Inflammatory macrophage (primary cell): ENCODE data around the gene KNDC1.
"Not testable (repeated sequence)": the region's sequence is repeated elsewhere in the genome, so short reads cannot be mapped to it uniquely, and the experiment has no call there.

ENCODE experiments used
- DNase-seq, 2 donors: peaks; one replicate each; pipeline ENCODE4 v3.0.0-alpha.2; 2020 to 2022

The KNDC1 gene

GRCh38 chr10:133161486-133162109, 1.6 kb downstream of the KNDC1 start:
- no peak for DNase-seq

- DNase-seq: no peak
Observed at GRCh38 chr10:133162178-133162909, 2.3 kb downstream of the KNDC1 start.

- DNase-seq: no peak
Observed at GRCh38 chr10:133162910-133163856, 3.2 kb downstream of the KNDC1 start.

GRCh38 chr10:133163889-133164815, 4.1 kb downstream of the KNDC1 start:
- DNase-seq: no peak

GRCh38 chr10:133164816-133165555, 5.0 kb downstream of the KNDC1 start:
- DNase-seq: no peak

- DNase-seq: no peak
Observed at GRCh38 chr10:133165556-133166503, 5.8 kb downstream of the KNDC1 start.

GRCh38 chr10:133166504-133166827, 6.4 kb downstream of the KNDC1 start:
- DNase-seq: no peak

- DNase-seq: no peak
Observed at GRCh38 chr10:133166828-133167692, 7.0 kb downstream of the KNDC1 start.

- no peak for DNase-seq
Observed at GRCh38 chr10:133167693-133168616, 7.9 kb downstream of the KNDC1 start.

GRCh38 chr10:133168617-133169031, 8.6 kb downstream of the KNDC1 start:
- DNase-seq: no peak

- no peak for DNase-seq
Observed at GRCh38 chr10:133169173-133169947, 9.3 kb downstream of the KNDC1 start.

- no peak for DNase-seq
Observed at GRCh38 chr10:133170092-133170491, 10.1 kb downstream of the KNDC1 start.

- peak; percentile 46 to 47 for DNase-seq
Observed at GRCh38 chr10:133173860-133174640, 14.0 kb downstream of the KNDC1 start.

GRCh38 chr10:133174689-133175263, 14.8 kb downstream of the KNDC1 start:
- no peak for DNase-seq

GRCh38 chr10:133175624-133176023, 15.6 kb downstream of the KNDC1 start:
- not testable (repeated sequence) for DNase-seq

- DNase-seq: no peak
Observed at GRCh38 chr10:133176546-133176945, 16.5 kb downstream of the KNDC1 start.
